SH-SY5Y (cell line): ENCODE results near the gene HOXD8.

Source experiments
- GATA2 ChIP-seq: IDR thresholded peaks from 2 replicates; pipeline ENCODE4 v1.6.1; 2011; ENCODE audit warnings: mild to moderate bottlenecking, low read depth, low read length
- GATA3 ChIP-seq: IDR thresholded peaks from 2 replicates; pipeline ENCODE4 v1.6.1; 2011; ENCODE audit warnings: low read depth, mild to moderate bottlenecking, low read length, moderate library complexity

HOXD8 gene

DNA sequence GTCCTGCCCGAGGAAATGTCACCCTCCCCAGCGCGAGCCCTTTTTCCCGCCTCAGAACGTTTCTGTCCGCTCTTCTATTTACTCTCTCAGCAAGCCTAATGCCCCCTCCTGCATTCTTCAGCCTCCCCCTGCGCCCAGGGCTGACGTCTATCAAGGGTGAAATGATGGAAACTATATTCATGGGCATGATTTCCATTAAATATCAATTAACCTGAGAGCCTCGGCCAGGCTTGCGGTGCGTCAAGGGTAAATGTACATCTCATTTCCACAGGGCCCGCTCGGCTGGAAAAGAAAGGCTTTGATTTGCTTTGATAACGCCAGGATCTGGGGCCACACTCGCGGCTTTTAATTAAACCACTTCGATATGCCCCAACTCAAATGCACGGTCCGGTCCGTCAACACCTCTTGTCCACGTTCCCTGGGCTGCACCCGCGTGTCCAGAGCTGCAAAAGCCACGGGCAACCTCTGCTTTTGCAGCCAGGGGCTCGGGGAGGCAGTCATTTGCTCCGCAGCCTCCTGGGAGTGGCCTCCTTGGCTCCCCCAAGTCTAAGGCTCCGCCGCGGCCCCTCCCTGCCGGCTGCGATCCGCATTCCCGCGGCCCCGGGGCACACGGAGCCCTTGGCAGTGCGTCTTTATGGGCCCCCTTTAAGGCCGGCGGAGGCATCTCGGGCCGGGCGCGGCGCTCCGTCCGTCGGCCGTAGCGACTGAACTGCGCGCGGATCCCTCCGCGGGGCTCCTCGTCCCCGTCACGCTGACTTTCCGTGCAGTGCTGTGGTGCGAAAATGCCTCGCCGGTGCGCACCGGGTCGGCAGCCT is at the start of gene HOXD8:
HOXD8 (plus strand) TSS at position 724 of the 815 bp plus-strand sequence. CDS start 662 bp downstream, outside the sequence.
- peak; percentile 50 for TF ChIP-seq GATA2
- TF ChIP-seq GATA3: no peak

DNA sequence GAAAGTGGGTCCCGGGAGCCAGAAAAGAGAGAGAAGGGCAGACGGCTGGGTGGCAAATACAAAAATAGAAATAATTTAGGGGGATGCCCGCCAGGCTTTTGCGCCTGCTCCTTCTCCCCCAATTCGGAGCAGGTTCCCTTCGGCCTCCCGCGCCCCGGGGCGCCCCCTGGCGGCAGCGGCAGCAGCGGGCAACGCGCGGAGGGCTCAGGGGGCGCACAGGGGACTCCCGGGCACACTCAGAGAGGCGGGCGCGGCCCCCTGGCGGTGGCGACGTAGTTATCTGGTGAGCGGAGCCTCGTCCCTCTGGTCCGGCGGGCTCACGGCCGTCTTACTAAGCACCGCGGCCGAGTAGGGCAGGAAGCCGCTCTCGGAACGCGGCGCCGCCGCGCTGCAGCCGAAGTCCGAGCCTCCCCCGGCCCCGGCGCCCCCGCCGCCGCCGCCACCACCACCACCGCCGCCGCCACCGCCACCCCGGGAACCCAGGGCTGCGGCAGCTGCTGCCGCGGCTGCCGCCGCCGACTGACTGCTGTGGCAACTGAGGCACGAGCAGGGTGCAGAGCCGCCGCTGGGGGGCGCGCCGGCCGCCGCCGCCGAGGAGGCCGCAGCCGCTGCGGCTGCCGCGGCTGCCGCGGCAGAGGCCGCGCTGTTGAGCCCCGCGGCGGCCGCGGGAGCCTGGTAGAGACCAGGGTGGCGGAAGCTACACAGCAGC is 49.5 kb upstream of the HOXD8 start:
- TF ChIP-seq GATA2 (no peak), GATA3 (no peak)

DNA sequence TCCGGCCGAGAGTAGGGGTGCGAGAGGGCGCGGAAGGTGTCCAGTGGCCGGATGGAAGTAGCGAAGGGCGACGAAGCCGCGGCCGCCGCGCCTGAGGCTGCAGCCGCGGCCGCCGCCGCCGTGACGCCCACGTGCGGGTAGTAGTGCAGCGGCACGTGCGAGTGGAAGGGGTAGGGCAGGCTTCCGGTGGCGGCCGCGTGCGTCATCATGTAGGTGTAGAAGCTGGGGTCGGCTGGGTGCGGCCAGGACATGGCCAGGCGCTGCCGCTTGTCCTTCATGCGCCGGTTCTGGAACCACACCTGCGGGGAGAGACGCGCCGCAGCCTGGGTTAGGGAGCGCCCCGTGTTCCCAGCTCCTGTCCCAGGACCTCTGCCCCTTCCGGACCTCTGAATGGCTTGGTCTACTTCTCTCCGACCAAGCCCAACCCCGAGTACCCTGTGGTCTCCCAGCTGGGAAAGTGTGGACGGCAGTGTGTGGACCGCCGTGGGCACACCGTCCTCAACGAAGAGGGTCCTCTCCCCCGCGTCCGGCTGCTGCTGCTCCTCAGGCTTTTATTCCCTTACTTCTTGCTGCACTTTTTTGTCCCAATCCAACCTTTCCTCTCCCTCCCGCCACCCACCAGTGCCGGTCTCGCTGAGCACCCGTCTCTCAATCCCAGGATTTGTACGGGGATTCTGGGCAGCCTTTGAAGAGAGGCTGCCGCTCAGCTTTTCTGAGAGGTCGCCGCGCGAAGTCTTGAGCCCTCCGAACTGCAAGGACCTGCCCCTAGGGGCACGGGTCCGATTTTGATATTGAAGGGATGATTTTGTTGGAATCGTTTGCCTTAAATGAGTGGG is 48.7 kb upstream of the HOXD8 start:
- no peak for TF ChIP-seq GATA2
- no peak for TF ChIP-seq GATA3

DNA sequence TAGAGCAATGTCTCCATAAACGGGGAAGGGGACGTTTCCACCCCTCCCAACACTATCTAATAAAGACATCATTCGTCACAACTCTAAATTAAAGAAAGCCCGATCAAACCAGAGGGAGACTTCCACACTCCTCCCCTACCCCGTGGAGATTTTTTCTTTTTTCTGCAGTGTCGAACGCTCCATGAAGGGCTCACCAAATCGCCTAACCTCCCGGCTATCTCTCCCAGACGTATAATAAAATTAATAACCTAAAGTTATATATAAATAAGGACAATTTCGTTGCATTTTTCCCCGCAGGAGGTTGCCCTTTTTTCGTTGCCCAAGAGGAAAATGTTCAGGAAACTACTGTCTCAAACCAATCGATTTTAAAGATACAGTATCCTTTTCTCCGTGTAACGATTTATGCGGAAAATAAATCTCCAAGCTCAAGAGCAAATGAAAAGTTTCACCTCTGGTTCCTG is 48.1 kb upstream of the HOXD8 start:
- TF ChIP-seq GATA2: no peak
- no peak for TF ChIP-seq GATA3

DNA sequence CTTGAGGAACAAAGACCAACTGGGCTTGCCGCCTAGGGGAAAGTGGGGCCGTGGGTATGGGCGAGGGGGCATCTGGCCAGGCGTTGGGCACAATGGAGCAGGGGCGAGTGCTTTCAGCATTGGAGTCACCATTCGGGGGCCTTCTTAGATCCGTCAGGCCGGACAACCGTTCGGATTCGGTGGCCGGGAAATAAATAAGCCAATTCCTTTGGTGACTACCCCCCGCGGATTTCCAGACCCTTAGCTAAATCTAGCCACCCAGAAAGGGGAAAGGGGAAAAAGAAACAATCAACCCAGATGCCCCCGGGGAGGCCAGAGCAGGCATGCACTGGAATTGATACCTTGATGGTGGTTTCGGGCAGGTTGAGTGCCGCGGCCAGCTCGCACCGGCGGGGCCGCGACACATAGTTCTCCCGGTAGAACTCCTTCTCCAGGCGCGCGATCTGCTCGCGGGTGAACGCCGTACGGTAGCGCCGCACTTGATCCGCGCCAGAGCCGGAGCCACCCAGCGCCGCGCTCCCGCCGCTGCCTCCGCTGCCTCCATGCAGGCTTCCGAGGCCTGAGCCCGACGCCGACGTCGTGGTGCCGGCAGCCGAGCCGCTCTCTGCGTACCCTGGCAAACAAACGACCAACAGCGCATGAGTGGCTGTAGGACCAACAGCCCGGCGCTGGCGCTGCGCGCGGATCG is 47.5 kb upstream of the HOXD8 start:
- no peak for TF ChIP-seq GATA2
- no peak for TF ChIP-seq GATA3

DNA sequence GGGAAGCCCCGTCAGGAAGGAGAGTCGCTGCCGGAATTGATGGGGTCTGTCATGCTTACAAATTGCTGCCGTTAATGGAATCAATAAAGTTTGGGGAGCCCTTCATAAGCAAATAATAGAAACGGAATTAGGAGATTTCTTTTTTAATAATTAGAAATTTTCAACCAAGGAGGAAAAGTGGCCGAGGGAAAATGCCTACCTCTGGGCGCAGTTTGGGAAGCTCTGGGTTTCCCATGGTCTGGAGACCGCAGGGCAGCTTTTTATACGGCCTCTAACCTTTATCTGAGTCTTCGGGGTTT is 47.0 kb upstream of the HOXD8 start:
- TF ChIP-seq GATA3 (no peak), GATA2 (no peak)

DNA sequence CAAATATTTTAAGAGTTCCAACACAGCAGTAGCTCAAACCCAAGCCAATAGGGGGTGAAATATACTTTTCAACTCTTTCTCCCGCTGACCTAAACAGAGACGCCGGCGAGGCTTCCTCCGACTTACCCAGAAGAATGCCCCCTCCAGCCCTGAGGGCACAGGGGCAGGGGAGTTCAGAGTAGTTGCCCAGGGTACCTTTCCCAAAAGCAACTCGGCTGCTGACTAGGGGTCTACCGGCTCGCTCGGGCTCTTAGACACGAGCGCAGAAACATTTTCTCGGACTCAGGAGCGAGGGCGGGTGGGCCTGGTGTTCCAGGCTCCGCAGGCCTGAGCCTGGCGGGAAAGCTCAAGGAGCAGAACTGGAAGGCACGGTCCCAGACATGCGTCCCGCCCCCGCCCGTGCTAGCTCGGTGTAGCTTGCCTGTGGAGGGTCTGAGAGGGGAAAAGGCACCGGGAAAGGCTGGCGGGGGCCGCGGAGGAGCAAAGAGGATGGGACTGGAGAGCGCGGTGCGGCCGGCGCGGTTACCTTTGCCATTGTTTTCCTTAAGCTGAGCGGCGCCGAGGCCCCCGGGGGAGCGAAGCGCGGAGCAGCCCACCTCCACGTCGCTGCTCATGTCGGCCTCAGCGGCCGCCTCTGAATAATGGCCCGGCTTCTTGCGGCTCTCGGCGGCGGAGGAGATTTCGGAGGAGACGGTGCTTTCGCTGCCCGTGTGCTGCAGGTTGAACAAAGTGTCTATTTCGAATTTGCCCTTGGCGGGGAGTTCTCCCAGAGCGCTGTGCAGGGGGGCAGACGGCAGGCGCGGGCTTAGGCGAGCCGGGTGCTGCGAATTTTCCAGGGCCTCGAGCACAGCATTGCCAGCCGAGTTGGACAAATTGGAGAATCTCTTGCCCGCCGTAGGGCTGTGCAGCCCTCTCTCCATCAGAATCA is 46.4 kb upstream of the HOXD8 start:
- TF ChIP-seq GATA2 (no peak), GATA3 (no peak)

DNA sequence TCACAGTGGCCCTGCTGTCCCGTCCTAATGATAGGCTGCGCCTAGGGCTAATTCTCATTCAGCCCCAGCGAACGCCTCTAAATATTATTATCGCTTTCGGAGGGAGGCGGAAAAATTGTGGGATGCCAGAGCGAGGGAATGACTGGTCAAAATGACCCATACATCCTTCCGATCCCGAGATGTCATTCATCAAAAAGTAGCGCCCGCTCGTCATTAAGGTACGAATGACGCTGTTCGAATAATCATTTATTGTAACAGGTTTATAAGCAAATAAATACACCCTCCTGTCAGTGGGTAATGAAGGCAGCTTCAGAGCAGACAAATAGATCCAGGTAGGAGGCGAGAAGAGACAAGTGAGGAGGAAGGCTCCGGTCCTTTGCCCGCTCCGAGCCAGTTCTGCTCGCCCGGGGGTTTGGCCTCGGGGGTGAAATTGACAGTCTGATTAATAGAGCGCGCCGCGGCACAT is 45.7 kb upstream of the HOXD8 start, which contains the start of gene EVX2:
EVX2 (minus strand) TSS at position 167 of the 466 bp plus-strand sequence. CDS start 186 bp downstream, outside the sequence.
- TF ChIP-seq GATA2: no peak
- TF ChIP-seq GATA3: no peak

DNA sequence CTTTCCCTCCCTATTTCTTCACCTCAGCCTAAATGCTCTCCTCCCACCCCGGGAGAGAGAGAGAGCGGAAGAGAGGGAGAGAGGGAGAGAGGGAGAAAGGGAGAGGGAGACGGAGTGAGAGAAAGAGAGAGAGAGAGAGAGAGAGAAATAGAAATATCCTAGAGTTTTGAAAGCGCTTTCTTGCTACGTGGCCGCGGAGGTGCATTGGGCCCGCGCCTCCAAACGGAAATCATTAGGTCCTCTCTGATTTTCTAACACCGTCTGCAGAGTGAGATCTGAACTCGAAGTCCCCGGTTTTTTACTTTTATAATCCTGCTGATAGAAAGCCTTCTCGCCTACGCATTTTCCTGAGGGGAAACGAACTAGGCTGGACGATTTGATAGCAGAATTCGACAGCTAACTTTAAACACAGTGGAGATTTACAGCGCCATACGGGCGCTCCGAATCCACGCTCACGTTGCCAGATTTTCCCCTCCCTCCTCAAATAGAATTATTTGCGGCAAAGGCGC is 44.8 kb upstream of the HOXD8 start:
- TF ChIP-seq GATA3 (no peak), GATA2 (no peak)

DNA sequence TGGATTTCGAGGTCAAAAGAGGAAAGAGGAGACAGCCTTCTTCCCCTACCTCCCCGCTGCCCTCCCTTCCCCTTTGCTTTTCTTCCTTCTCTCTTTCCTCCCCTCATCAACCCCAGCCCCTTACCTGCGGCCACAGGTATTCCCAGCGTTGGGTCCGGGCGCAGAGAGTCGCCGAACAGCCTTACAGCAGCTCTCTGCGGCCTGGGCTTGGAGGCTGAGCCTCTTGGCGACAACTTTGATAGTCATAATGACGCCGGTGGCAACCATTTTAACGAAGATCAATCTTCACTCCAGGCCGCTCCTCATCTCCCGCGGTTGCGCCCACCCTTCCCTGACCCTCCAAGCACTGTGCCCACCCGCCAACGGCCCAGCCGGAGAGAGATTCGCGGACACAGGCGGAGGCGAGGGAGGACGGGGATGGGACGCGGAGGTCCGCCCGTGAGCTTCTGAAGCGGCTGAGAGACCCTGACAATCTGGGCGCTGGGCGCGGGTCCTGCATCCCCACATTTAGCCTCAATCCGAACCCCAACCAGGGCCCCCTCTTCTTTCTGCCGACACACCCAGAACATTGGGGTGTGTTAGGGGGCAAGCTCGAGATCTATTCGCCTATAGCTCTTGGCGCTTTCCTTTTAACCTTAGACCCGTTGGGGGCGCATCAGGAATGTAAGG is 44.3 kb upstream of the HOXD8 start:
- TF ChIP-seq GATA2: no peak
- TF ChIP-seq GATA3: no peak

DNA sequence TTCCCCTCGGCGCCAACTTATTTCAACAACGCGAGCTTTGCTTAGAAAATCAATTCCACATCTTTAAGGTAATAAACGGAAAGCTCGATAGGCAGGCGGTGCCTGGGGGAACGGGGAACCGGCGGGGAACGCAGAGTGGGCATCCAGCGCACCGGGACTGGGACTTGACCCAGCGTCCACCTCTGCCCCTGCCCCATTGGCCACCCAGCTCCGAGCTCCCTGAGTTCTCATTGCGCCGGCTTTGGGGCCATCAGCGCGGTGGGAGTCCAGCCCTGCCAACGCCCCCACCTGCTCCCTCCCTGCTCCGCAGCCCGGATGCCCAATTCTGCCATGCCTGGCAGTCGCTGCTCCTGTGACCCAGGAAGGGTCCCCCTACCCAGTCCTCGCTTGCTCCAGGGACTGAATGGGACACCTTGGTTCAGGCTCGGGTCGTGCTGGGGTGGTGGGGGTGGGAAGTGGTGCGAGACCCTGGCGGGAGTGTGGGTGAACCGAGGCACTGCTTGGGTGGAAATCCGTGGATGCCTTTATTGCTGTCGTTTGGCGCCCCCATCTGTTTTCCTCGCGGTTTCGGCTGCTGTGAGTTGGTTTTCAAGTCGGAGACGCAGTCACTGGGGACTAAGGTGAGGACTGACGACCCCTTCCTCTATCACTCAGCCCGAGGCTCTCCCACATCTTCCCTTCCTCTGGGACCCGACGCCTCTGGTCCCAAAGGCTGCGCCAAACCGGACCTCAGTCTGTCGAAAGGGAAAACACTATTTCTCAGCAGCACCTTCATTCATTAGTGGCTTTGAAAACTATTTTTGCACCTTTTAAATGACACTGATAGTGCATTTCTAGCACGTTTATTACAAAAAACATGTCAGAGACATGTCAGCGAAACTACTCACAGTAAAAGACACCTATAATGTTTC is 43.4 kb upstream of the HOXD8 start:
- TF ChIP-seq GATA2: no peak
- no peak for TF ChIP-seq GATA3
